Measurements from ENCODE around the gene ANP32B. TPM values are rescaled to one million over a fixed set of nuclear protein-coding genes. Genes with fewer than 3 reads are reported as not detected.
"Not testable (repeated sequence)": the region's sequence is repeated elsewhere in the genome, so short reads cannot be mapped to it uniquely, and the experiment has no call there.

The ANP32B gene
- total RNA-seq, 2 experiments from 2014 or later: 352 to 358 TPM

DNA sequence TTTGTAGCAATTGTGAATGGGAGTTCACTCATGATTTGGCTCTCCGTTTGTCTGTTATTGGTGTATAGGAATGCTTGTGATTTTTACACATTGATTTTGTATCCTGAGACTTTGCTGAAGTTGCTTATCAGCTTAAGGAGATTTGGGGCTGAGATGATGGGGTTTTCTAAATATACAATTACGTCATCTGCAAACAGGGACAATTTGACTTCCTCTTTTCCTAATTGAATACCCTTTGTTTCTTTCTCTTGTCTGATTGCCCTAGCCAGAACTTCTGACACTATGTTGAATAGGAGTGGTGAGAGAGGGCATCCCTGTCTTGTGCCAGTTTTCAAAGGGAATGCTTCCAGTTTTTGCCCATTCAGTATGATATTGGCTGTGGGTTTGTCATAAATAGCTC, 36.0 kb upstream of the ANP32B start:
- H3K36me3 Mint-ChIP-seq; H3K9me3 Mint-ChIP-seq; DNase-seq; H3K4me3 Mint-ChIP-seq; intact Hi-C loops (cut with micrococcal nuclease); H3K27me3 Mint-ChIP-seq; POLR2A ChIA-PET; H3K4me1 Mint-ChIP-seq (ENCODE audit: low read depth); H3K27ac Mint-ChIP-seq; CTCF ChIA-PET: not testable (repeated sequence)

DNA sequence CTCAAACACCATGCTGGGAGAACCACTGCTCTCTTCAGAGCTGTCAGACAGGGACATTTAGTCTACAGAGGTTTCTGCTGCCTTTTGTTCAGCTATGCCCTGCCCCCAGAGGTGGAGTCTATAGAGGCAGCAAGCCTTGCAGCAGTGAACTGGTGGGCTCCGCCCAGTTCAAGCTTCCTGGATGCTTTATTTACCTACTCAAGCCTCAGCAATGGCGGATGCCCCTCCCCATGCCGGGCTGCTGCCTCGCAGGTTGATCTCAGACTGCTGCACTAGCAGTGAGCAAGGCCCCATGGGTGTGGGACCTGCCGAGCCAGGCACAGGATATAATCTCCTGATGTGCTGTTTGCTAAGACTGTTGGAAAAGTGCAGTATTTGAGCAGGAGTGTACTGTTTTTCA, 32.3 kb upstream of the ANP32B start:
- H3K27me3 Mint-ChIP-seq; H3K9me3 Mint-ChIP-seq; H3K4me1 Mint-ChIP-seq (ENCODE audit: low read depth); H3K36me3 Mint-ChIP-seq; CTCF ChIA-PET; H3K27ac Mint-ChIP-seq; intact Hi-C loops (cut with micrococcal nuclease); H3K4me3 Mint-ChIP-seq: not testable (repeated sequence)
- peak; percentile 38 for DNase-seq
- POLR2A ChIA-PET: interaction anchor here (1.8 kb wide), 1 partner anchor 32 kb away, joined by 4 read pairs; the partner anchor contains the start of gene ANP32B

DNA sequence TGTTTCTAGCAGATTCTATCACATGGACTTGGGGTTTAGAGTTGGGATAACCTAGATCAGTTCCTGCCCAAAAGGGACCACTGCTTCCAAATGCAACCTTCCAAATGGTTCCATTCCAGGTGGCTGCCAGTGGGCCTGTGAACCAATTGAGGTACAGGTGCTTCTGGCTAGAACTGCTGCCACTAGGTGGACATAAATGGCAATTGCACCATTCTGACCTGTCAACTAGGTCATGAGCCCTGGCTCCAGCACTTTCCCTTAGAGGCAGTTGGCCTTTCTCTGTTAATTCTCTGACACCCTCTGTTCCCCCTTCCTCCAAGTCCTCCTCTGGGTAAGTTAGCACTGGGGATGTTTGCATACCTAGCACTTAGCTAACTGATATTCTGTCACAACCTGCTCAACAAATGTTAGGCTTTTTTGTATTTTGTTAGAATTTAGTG, 28.6 kb upstream of the ANP32B start:
- intact Hi-C loops (cut with micrococcal nuclease): loop anchor here (1.0 to 2.0 kb wide), 3 partner anchors 31 to 244 kb away; no protein-coding TSS in a partner anchor
- no peaks in the 10 kb centered on the region for H3K27me3 Mint-ChIP-seq
- H3K36me3 Mint-ChIP-seq: peaks cover 2% of the 10 kb centered on the region
- peak; percentile 66 for DNase-seq
- CTCF ChIA-PET: interaction anchor here (0.8 to 8.3 kb wide), 9 partner anchors 10 to 249 kb away, joined by 3 to 92 read pairs (median 4); partner anchors contain the start of gene TRMO
- peaks cover 4% of the 10 kb centered on the region for H3K4me1 Mint-ChIP-seq (ENCODE audit: low read depth)
- H3K27ac Mint-ChIP-seq: no peak overlapping the region
- no peak overlapping the region for H3K4me3 Mint-ChIP-seq
- POLR2A ChIA-PET: no interaction called here
- H3K9me3 Mint-ChIP-seq: no peaks in the 10 kb centered on the region

DNA sequence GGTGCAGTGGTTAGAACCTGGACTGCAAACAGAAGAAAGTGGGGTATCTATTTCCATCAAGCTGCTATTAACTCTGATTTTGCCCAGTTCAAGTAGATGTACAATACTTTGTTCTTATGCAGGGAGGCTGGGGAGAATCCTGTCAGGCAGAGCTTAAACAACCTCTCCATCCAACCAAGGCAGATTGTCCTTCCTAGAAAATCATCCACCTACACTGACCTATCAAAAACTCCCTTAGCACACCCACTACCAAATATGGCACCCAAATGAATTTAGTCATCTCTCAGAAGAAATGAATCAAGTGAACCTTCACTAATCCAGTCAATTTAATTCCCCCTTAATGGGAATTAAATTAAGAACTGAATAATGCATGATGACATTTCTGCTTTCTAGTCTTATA, 26.8 kb upstream of the ANP32B start:
- peaks cover 1% of the 10 kb centered on the region for H3K36me3 Mint-ChIP-seq
- DNase-seq: no peak
- no peak overlapping the region for H3K4me3 Mint-ChIP-seq
- H3K27me3 Mint-ChIP-seq: no peaks in the 10 kb centered on the region
- intact Hi-C loops (cut with micrococcal nuclease): no loop called here
- POLR2A ChIA-PET: no interaction called here
- peaks cover 4% of the 10 kb centered on the region for H3K4me1 Mint-ChIP-seq (ENCODE audit: low read depth)
- no peak overlapping the region for H3K27ac Mint-ChIP-seq
- CTCF ChIA-PET: interaction anchor here (0.9 to 8.3 kb wide), 5 partner anchors 23 to 79 kb away, joined by 3 to 92 read pairs (median 3); partner anchors contain the start of gene TRMO
- H3K9me3 Mint-ChIP-seq: no peaks in the 10 kb centered on the region

DNA sequence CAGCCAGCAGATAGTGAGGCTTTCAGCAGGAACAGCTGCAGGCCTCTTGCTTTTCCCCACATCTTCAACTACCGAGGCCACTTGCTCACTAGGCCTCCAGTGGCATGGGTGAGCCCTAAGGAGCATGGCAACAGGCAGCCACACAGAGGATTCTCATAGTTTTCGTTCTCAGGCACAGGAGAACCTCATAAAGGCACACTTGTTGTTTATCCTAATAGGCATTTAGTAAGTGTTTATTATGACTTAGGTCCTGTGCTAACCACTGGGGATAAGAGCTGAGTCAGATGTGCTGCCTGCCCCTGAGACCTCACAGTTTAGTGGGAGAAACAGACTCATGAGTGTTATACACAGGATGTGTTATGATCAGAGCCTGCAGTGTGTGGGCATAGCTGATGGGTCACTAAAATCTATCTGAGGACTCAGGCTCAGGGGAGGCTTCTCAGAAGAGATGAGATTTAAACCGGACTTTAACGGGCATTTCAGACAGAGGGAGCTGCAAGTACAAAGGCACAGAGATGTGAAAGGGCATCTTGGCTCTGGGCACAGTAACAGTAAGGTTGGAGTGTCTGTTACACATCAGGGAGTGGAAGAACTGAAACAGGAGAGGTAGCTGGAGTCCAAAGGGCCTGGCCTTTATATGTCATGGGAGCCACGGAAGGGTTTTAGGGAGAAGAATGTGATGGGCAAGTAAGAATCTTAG, 24.2 kb upstream of the ANP32B start:
- no peak overlapping the region for H3K27ac Mint-ChIP-seq
- no peaks in the 10 kb centered on the region for H3K9me3 Mint-ChIP-seq
- peak; percentile 20 for DNase-seq
- no peak overlapping the region for H3K4me3 Mint-ChIP-seq
- intact Hi-C loops (cut with micrococcal nuclease): no loop called here
- ChIA-PET POLR2A (interaction anchor here (2.2 kb wide), 1 partner anchor 23 kb away, joined by 7 read pairs; the partner anchor contains the start of gene ANP32B), CTCF (interaction anchor here (0.7 to 8.3 kb wide), 4 partner anchors 24 to 69 kb away, joined by 3 to 92 read pairs (median 3); partner anchors contain the start of genes ANP32B and TRMO)
- peaks cover 4% of the 10 kb centered on the region for H3K4me1 Mint-ChIP-seq (ENCODE audit: low read depth)
- no peaks in the 10 kb centered on the region for H3K27me3 Mint-ChIP-seq
- no peaks in the 10 kb centered on the region for H3K36me3 Mint-ChIP-seq

DNA sequence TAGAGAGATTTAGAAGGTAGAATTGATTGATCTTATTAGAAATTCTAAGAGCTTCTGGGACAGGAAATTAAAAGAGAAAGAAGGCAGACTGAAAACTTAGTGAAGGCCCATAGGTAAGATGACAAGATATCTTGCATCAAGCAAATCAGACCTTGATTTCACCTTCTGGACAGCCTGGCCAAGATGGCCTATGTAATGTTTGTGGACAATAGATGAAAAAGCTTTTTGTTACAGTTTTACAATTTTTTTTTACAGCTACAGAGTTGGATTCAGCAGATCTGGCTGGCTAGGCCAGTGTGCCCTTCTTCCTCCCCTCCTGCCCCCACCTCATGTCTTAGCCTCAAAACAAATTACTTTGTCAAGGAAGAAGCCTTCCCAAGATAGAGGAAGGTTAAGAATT, 23.6 kb upstream of the ANP32B start:
- ChIA-PET CTCF (interaction anchor here (0.7 to 8.3 kb wide), 4 partner anchors 23 to 69 kb away, joined by 3 to 92 read pairs (median 3); partner anchors contain the start of genes ANP32B and TRMO), POLR2A (interaction anchor here (2.2 kb wide), 1 partner anchor 23 kb away, joined by 7 read pairs; the partner anchor contains the start of gene ANP32B)
- Mint-ChIP-seq H3K27me3 (peaks cover 4% of the 10 kb centered on the region), H3K4me1 (ENCODE audit: low read depth) (peaks cover 4% of the 10 kb centered on the region), H3K27ac (no peak overlapping the region), H3K4me3 (no peak overlapping the region), H3K9me3 (no peaks in the 10 kb centered on the region), H3K36me3 (no peaks in the 10 kb centered on the region)
- DNase-seq: no peak
- intact Hi-C loops (cut with micrococcal nuclease): no loop called here

DNA sequence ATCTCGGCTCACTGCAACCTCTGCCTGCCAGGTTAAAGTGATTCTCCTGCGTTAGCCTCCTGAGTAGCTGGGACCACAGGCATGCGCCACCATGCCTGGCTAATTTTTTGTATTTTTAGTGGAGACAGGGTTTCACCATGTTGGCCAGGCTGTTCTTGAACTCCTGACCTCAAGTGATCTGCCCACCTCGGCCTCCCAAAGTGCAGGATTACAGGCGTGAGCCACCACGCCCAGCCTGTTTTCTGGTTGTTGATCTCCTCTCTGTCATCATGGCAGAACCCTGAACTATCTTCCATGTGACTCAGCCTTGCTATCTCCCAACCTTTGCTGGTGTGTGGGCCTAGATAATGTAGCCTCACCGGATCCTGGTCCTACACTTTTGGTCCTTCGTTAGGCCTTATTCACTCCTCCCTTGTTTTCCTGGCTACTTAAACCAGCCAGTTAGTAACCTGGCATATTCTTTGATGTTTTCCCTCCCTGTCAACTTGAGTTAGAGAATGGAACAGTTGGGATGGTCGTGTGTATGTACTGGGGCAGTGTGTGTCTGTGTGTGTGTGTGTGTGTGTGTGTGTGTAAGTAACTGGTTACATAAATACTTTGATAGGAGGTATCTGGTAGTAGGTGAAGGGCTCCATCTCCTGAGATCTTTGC, 22.3 kb upstream of the ANP32B start:
- CTCF ChIA-PET; H3K4me3 Mint-ChIP-seq; POLR2A ChIA-PET; H3K27me3 Mint-ChIP-seq; H3K27ac Mint-ChIP-seq; intact Hi-C loops (cut with micrococcal nuclease); DNase-seq; H3K36me3 Mint-ChIP-seq; H3K4me1 Mint-ChIP-seq (ENCODE audit: low read depth); H3K9me3 Mint-ChIP-seq: not testable (repeated sequence)

DNA sequence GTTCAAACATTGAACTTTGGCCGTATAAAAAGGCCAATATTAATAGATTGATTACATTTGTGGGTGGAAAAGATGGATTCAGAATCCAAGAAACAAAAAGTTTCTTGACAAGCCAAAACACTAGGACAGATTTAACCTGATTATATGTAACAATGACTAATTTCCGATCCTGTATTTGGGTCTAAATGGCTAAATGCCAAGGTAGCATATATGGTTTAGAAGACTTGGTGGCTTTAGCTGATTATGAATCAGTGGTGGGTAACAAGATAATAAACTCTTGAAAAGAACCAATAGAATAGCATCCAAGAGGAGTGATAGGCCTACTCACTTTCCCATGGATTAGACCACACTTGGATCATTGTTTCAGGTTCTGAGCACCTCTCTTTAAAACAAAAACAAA, 21.8 kb upstream of the ANP32B start:
- no peak overlapping the region for H3K27ac Mint-ChIP-seq
- peaks cover 1% of the 10 kb centered on the region for H3K4me1 Mint-ChIP-seq (ENCODE audit: low read depth)
- intact Hi-C loops (cut with micrococcal nuclease): no loop called here
- POLR2A ChIA-PET: no interaction called here
- CTCF ChIA-PET: interaction anchor here (1.3 kb wide), 1 partner anchor 234 kb away, joined by 3 read pairs; no protein-coding TSS in a partner anchor
- H3K27me3 Mint-ChIP-seq: peaks cover 4% of the 10 kb centered on the region
- H3K9me3 Mint-ChIP-seq: no peaks in the 10 kb centered on the region
- DNase-seq: no peak
- H3K36me3 Mint-ChIP-seq: no peaks in the 10 kb centered on the region
- H3K4me3 Mint-ChIP-seq: no peak overlapping the region

DNA sequence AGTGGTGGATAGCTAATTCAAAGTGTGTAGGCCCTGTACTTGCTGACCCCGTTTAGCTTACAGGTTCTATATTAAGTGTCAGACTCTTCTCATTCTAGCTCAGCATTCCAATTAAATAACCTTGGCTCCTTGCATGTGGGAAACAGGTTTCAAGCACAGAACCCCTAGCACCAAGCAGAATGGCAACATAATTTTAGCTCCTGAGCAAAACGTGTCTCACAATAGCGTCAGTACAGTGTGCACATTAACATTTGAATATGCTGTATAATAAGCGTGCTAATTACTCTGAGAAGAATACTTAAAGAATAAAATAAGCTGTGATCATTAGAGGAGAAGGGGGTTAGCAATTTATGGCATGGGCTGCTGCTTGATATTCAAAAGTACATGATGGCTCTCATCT, 21.0 kb upstream of the ANP32B start:
- no peak for DNase-seq
- Mint-ChIP-seq H3K36me3 (no peaks in the 10 kb centered on the region), H3K27ac (no peak overlapping the region), H3K4me3 (no peak overlapping the region), H3K27me3 (peaks cover 4% of the 10 kb centered on the region), H3K9me3 (no peaks in the 10 kb centered on the region), H3K4me1 (ENCODE audit: low read depth) (no peaks in the 10 kb centered on the region)
- ChIA-PET CTCF (interaction anchor here (1.3 kb wide), 1 partner anchor 234 kb away, joined by 3 read pairs; no protein-coding TSS in a partner anchor), POLR2A (no interaction called here)
- intact Hi-C loops (cut with micrococcal nuclease): no loop called here

DNA sequence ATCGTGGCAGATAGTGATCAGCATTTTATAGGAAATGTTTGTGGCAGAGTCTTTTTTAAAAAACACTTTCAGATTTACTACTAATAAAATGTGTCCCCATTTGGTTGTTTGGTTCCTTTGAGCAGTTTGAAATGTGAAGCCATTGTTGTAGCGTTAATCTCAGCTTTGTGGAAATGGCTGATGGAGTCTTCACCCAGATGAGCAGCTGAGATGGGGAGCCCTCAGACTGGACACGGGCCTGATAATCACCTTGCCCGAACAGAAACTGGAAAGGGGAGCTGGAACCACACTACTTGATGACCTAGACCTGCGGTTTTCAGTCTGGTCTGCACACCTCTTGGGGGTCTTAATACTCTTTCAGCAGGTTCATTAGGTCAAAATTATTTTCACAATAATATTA, 20.6 kb upstream of the ANP32B start:
- Mint-ChIP-seq H3K9me3 (no peaks in the 10 kb centered on the region), H3K27me3 (peaks cover 4% of the 10 kb centered on the region), H3K27ac (no peak overlapping the region), H3K4me1 (ENCODE audit: low read depth) (no peaks in the 10 kb centered on the region), H3K4me3 (no peak overlapping the region), H3K36me3 (no peaks in the 10 kb centered on the region)
- DNase-seq: no peak
- POLR2A ChIA-PET: no interaction called here
- CTCF ChIA-PET: interaction anchor here (1.3 kb wide), 1 partner anchor 235 kb away, joined by 3 read pairs; no protein-coding TSS in a partner anchor
- intact Hi-C loops (cut with micrococcal nuclease): no loop called here

DNA sequence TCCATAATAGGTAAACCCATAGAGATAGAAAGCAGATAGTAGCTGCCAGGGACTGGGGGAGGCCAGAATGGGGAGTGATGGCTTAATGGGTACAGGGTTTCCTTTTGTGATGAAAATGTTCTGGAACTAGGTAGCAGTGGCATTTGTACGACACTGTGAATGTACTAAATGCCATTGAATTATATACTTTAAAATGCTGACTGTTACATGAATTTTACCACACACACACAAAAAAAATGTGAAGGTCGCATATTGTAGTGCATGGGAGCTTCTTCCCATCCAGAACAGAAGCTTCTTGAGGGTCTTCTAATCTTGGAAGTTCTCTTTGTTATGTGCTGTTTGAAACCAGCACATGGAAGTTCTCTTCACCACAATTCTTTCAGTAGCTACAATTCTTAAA, 19.9 kb upstream of the ANP32B start:
- peaks cover 4% of the 10 kb centered on the region for H3K27me3 Mint-ChIP-seq
- no peaks in the 10 kb centered on the region for H3K9me3 Mint-ChIP-seq
- no peaks in the 10 kb centered on the region for H3K4me1 Mint-ChIP-seq (ENCODE audit: low read depth)
- H3K36me3 Mint-ChIP-seq: no peaks in the 10 kb centered on the region
- H3K4me3 Mint-ChIP-seq: no peak overlapping the region
- POLR2A ChIA-PET: no interaction called here
- intact Hi-C loops (cut with micrococcal nuclease): no loop called here
- CTCF ChIA-PET: interaction anchor here (0.9 kb wide), 1 partner anchor 72 kb away, joined by 4 read pairs; no protein-coding TSS in a partner anchor
- H3K27ac Mint-ChIP-seq: no peak overlapping the region
- no peak for DNase-seq

DNA sequence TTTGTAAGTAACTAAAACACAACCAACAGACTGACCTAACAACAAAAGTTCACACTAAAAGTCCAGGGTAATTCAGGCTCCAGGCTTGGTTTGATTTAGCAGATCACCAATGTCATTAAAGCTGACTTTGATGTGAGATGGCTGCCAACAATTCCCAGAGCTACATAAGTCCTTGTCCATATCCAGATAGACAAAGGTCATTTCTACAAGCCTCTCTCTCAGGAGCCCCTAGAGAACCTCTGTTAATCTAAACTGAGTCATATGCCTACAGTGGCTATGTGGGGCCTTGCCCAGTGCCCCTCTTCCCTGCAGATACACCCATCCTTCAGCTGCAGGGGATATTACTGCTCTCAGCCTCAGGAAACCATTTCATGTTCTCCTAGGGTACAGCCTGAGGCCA, 18.2 kb upstream of the ANP32B start:
- Mint-ChIP-seq H3K27me3 (peaks cover 4% of the 10 kb centered on the region), H3K27ac (no peak overlapping the region), H3K4me1 (ENCODE audit: low read depth) (no peaks in the 10 kb centered on the region), H3K36me3 (no peaks in the 10 kb centered on the region), H3K9me3 (no peaks in the 10 kb centered on the region), H3K4me3 (no peak overlapping the region)
- CTCF ChIA-PET: interaction anchor here (0.9 kb wide), 1 partner anchor 11 kb away, joined by 4 read pairs; no protein-coding TSS in a partner anchor
- intact Hi-C loops (cut with micrococcal nuclease): no loop called here
- DNase-seq: no peak
- POLR2A ChIA-PET: interaction anchor here (0.9 kb wide), 1 partner anchor 18 kb away, joined by 5 read pairs; the partner anchor contains the start of gene ANP32B
